Mesenchymal stem cell (in vitro differentiated cells and primary cell): ENCODE data around the gene HERC3.

Experiments used
- DNase-seq: peaks from one replicate; pipeline ENCODE4 v3.0.0-alpha.2; 2013
- H2AFZ ChIP-seq: one replicate; pipeline ENCODE4 v1.6.1; 2013; ENCODE audit warnings: low read depth, mild to moderate bottlenecking, control low read depth, inconsistent platforms, low read length, moderate library complexity
- H2AK5ac ChIP-seq: 2 replicates; pipeline ENCODE4 v1.6.1; 2013; ENCODE audit warnings: low read length, moderate library complexity, mild to moderate bottlenecking, inconsistent platforms; ENCODE audit not compliant: severe bottlenecking
- H2BK120ac ChIP-seq: one replicate; pipeline ENCODE4 v1.6.1; 2013; ENCODE audit warnings: low read depth, mild to moderate bottlenecking, inconsistent platforms, low read length, moderate library complexity
- H2BK12ac ChIP-seq, 2 experiments: one replicate each; pipeline ENCODE4 v1.6.1; 2013; ENCODE audit warnings: inconsistent platforms in 2 of 2, low read length in 2 of 2, mild to moderate bottlenecking in 2 of 2, moderate library complexity in 2 of 2, control low read depth in 1 of 2
- H2BK15ac ChIP-seq: one replicate; pipeline ENCODE4 v1.6.1; 2013; ENCODE audit warnings: mild to moderate bottlenecking, low read depth, inconsistent platforms; ENCODE audit not compliant: poor library complexity, severe bottlenecking
- H2BK5ac ChIP-seq: 2 replicates; pipeline ENCODE4 v1.6.1; 2013; ENCODE audit warnings: low read depth, mild to moderate bottlenecking, low read length, control low read depth, inconsistent platforms; ENCODE audit not compliant: poor library complexity, severe bottlenecking
- H3K14ac ChIP-seq, 2 experiments: one replicate each; pipeline ENCODE4 v1.6.1; 2013; ENCODE audit warnings: inconsistent platforms in 2 of 2, low read length in 2 of 2, control low read depth in 1 of 2, mild to moderate bottlenecking in 1 of 2, moderate library complexity in 1 of 2
- H3K18ac ChIP-seq, 2 experiments: one replicate each; pipeline ENCODE4 v1.6.1; 2013; ENCODE audit warnings: inconsistent platforms in 2 of 2, low read length in 2 of 2, control low read depth in 1 of 2, low read depth in 1 of 2, mild to moderate bottlenecking in 1 of 2
- H3K23ac ChIP-seq, 2 experiments: one replicate each; pipeline ENCODE4 v1.6.1; 2013; ENCODE audit warnings: inconsistent platforms in 2 of 2, low read length in 2 of 2, mild to moderate bottlenecking in 2 of 2, moderate library complexity in 2 of 2, control low read depth in 1 of 2
- H3K27ac ChIP-seq: 2 replicates; pipeline ENCODE4 v1.5.1; 2013; ENCODE audit warnings: mild to moderate bottlenecking, moderate library complexity, low read length, control low read depth, inconsistent platforms; ENCODE audit not compliant: poor library complexity, severe bottlenecking
- H3K27me3 ChIP-seq, 2 experiments: 2 replicates each; pipeline versions ENCODE4 v1.6.1 to v1.7.0; 2013; ENCODE audit warnings: low read length in 2 of 2, mild to moderate bottlenecking in 2 of 2, moderate library complexity in 2 of 2, control low read depth in 1 of 2, inconsistent platforms in 1 of 2; ENCODE audit not compliant: control insufficient read depth in 1 of 2, insufficient read depth in 1 of 2
- H3K36me3 ChIP-seq, 2 experiments: 2 replicates each; pipeline versions ENCODE4 v1.6.1 to v1.7.0; 2013; ENCODE audit warnings: low read length in 2 of 2, control low read depth in 1 of 2, inconsistent platforms in 1 of 2, low read depth in 1 of 2, mild to moderate bottlenecking in 1 of 2; ENCODE audit not compliant: insufficient read depth in 2 of 2, control insufficient read depth in 1 of 2
- H3K4ac ChIP-seq, 2 experiments: one replicate each; pipeline ENCODE4 v1.6.1; 2013; ENCODE audit warnings: inconsistent platforms in 2 of 2, low read length in 2 of 2, mild to moderate bottlenecking in 2 of 2, moderate library complexity in 2 of 2, control low read depth in 1 of 2, low read depth in 1 of 2
- H3K4me1 ChIP-seq: 2 replicates; pipeline ENCODE4 v1.6.1; 2013; ENCODE audit warnings: low read depth, low read length, control low read depth; ENCODE audit not compliant: control insufficient read depth, insufficient read depth
- H3K4me2 ChIP-seq: 2 replicates; pipeline ENCODE4 v1.6.1; 2013; ENCODE audit warnings: low read length, mild to moderate bottlenecking, inconsistent platforms; ENCODE audit not compliant: poor library complexity, severe bottlenecking
- H3K4me3 ChIP-seq, 2 experiments: 2 replicates each; pipeline versions ENCODE4 v1.5.1 to v1.7.0; 2013; ENCODE audit warnings: low read length in 2 of 2, mild to moderate bottlenecking in 2 of 2, control low read depth in 1 of 2, low read depth in 1 of 2; ENCODE audit not compliant: insufficient read depth in 1 of 2
- H3K79me1 ChIP-seq: replicated peaks from 2 replicates; pipeline ENCODE4 v1.6.1; 2013; ENCODE audit warnings: mild to moderate bottlenecking, control low read depth, low read length, inconsistent platforms; ENCODE audit not compliant: poor library complexity, severe bottlenecking
- H3K9ac ChIP-seq: 2 replicates; pipeline ENCODE4 v1.7.0; 2013; ENCODE audit warnings: mild to moderate bottlenecking, low read length, moderate library complexity
- H3K9me3 ChIP-seq: 2 replicates; pipeline ENCODE4 v1.7.0; 2013; ENCODE audit warnings: mild to moderate bottlenecking, low read length; ENCODE audit not compliant: control insufficient read depth
- H4K8ac ChIP-seq: one replicate; pipeline ENCODE4 v1.6.1; 2013; ENCODE audit warnings: inconsistent platforms, mild to moderate bottlenecking, low read length, moderate library complexity
- H4K91ac ChIP-seq: one replicate; pipeline ENCODE4 v1.6.1; 2013; ENCODE audit warnings: mild to moderate bottlenecking, low read length, inconsistent platforms
- WGBS: methylation state at CpG from one replicate; pipeline ENCODE4 v1.1.7; 2013; ENCODE audit warnings: mixed read lengths; 5-methylcytosine and 5-hydroxymethylcytosine counted together

HERC3 gene

GRCh38 chr4:88573276-88573980 is 18.9 kb upstream of the HERC3 start:
- DNase-seq = no peak
- Histone ChIP-seq H3K36me3 (no peaks in the 10 kb centered on the region), H2AFZ (no peak overlapping the region), H3K14ac (no peak overlapping the region), H2BK5ac (no peak overlapping the region), H2BK120ac (no peak overlapping the region), H3K9ac (peak overlapping the region; percentile 39), H3K79me1 (no peaks in the 10 kb centered on the region), H3K4me3 (peak overlapping the region in 1 of 2 experiments; percentile 16), H2BK12ac (no peak overlapping the region), H3K4ac (no peak overlapping the region), H3K23ac (no peak overlapping the region), H2BK15ac (no peak overlapping the region), H2AK5ac (no peak overlapping the region), H3K4me2 (no peak overlapping the region), H3K27ac (no peak overlapping the region), H3K9me3 (no peaks in the 10 kb centered on the region), H4K91ac (no peak overlapping the region), H3K18ac (no peak overlapping the region), H4K8ac (no peak overlapping the region), H3K4me1 (peaks cover 4% of the 10 kb centered on the region), H3K27me3 (no peaks in the 10 kb centered on the region)
- 54% methylated on average over 2 of the region's 2 CpGs for WGBS

DNA sequence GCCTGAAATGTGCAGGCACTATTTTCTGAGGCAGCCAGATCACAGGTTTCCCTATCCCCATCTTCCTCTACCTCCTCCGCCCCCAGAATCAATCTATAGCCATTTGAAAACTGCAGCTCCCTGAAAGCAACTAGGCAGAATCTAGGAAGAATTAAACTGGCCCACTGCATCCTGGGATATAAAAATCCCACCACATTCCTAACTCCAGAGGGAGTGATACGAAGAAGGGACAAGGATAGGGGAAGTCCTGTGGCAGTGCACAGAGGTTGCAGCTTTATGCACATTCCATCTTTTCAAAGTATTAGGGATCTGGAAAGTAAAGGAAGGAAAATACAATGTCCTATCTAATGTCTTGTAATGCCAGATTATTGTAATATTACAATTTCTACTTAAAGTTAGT is 18.3 kb upstream of the HERC3 start:
- no peaks in the 10 kb centered on the region for H3K36me3 ChIP-seq
- H3K79me1 ChIP-seq = no peaks in the 10 kb centered on the region
- H2BK120ac ChIP-seq = no peak overlapping the region
- no peak overlapping the region for H2BK12ac ChIP-seq
- no peak overlapping the region for H3K23ac ChIP-seq
- no peak overlapping the region for H3K4ac ChIP-seq
- H2AK5ac ChIP-seq = no peak overlapping the region
- H3K4me2 ChIP-seq = no peak overlapping the region
- no peak overlapping the region for H2BK5ac ChIP-seq
- no peak overlapping the region for H3K14ac ChIP-seq
- no peak overlapping the region for H3K9ac ChIP-seq
- DNase-seq = peak; percentile 47
- H3K9me3 ChIP-seq = no peaks in the 10 kb centered on the region
- no peak overlapping the region for H3K27ac ChIP-seq
- H2AFZ ChIP-seq = no peak overlapping the region
- H3K27me3 ChIP-seq = no peaks in the 10 kb centered on the region
- 83% methylated on average over 1 of the region's 2 CpGs for whole genome bisulfite sequencing
- H4K8ac ChIP-seq = no peak overlapping the region
- no peak overlapping the region for H3K4me3 ChIP-seq
- peaks cover 4% of the 10 kb centered on the region for H3K4me1 ChIP-seq
- H3K18ac ChIP-seq = no peak overlapping the region
- no peak overlapping the region for H2BK15ac ChIP-seq
- H4K91ac ChIP-seq = no peak overlapping the region

- H4K91ac ChIP-seq = no peak overlapping the region
- H3K27me3 ChIP-seq = no peaks in the 10 kb centered on the region
- no peak overlapping the region for H3K9ac ChIP-seq
- no peaks in the 10 kb centered on the region for H3K4me1 ChIP-seq
- H2BK5ac ChIP-seq = no peak overlapping the region
- no peak overlapping the region for H3K14ac ChIP-seq
- H3K36me3 ChIP-seq = no peaks in the 10 kb centered on the region
- H2AK5ac ChIP-seq = no peak overlapping the region
- H3K4me2 ChIP-seq = no peak overlapping the region
- no peak for DNase-seq
- 57% methylated on average over 1 of the region's 1 CpG for WGBS
- no peak overlapping the region for H2AFZ ChIP-seq
- no peak overlapping the region for H2BK120ac ChIP-seq
- no peak overlapping the region for H3K4me3 ChIP-seq
- H3K4ac ChIP-seq = no peak overlapping the region
- H2BK15ac ChIP-seq = no peak overlapping the region
- no peak overlapping the region for H3K27ac ChIP-seq
- no peaks in the 10 kb centered on the region for H3K9me3 ChIP-seq
- H2BK12ac ChIP-seq = no peak overlapping the region
- no peak overlapping the region for H3K23ac ChIP-seq
- H4K8ac ChIP-seq = no peak overlapping the region
- H3K79me1 ChIP-seq = no peaks in the 10 kb centered on the region
- no peak overlapping the region for H3K18ac ChIP-seq
Observed at GRCh38 chr4:88575186-88575585, 17.1 kb upstream of the HERC3 start.

DNA sequence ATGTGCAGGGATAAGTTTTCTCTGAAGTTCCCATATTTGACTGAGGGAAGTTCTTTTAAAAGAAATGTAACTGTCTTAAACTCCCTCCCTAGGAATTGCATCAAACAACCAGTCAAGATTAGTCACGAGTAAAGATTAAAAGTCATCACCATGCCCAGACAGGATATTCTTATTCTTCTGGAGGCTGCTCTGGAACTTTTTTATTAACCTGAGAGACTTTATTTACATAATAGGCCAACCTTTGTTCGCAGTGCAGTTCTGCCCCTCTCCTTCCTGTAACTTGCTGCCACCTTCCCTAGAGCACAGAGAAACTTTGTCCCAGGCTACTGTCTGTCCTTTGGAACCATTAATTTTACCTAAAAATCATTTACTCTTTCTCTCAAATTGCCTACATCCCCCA is 9.8 kb upstream of the HERC3 start:
- Histone ChIP-seq H3K14ac (no peak overlapping the region), H2AK5ac (no peak overlapping the region), H2AFZ (no peak overlapping the region), H3K4ac (no peak overlapping the region), H2BK5ac (no peak overlapping the region), H2BK15ac (no peak overlapping the region), H4K8ac (no peak overlapping the region), H3K9ac (no peak overlapping the region), H4K91ac (no peak overlapping the region), H3K9me3 (no peaks in the 10 kb centered on the region), H3K4me3 (no peak overlapping the region), H2BK12ac (no peak overlapping the region), H3K79me1 (no peaks in the 10 kb centered on the region), H3K27me3 (no peaks in the 10 kb centered on the region), H3K23ac (no peak overlapping the region), H3K36me3 (no peaks in the 10 kb centered on the region), H3K4me2 (no peak overlapping the region), H2BK120ac (no peak overlapping the region), H3K4me1 (no peaks in the 10 kb centered on the region), H3K18ac (no peak overlapping the region), H3K27ac (no peak overlapping the region)
- 66% methylated on average over 2 of the region's 2 CpGs for WGBS
- DNase-seq = no peak
